ENCODE measurements around the gene HSD17B3.

GRCh38 chr9:96302021-96302420 is at the start of gene HSD17B3:
- no peak for TF ChIP-seq CTCF (IDR thresholded peaks at IDR 0.05)
- no peak for TF ChIP-seq NRF1 (IDR thresholded peaks at IDR 0.05; ENCODE audit: low read depth, low read length)
- TF ChIP-seq YY1 (IDR thresholded peaks at IDR 0.05; ENCODE audit: low read depth): no peak
- TF ChIP-seq EP300 (IDR thresholded peaks at IDR 0.05; ENCODE audit: borderline replicate concordance in 1 of 2, low read depth in 1 of 2, low read length in 1 of 2): no peak
- no peak for TF ChIP-seq TAF1 (IDR thresholded peaks at IDR 0.05; ENCODE audit: borderline replicate concordance, low read depth, low read length)
- TF ChIP-seq EZH2phosphoT487 (IDR thresholded peaks at IDR 0.05; ENCODE audit: borderline replicate concordance, low read depth): no peak

Data from SK-N-SH (cell line).